Stomach (tissue), 4 donors: ENCODE measurements around the gene SELENOH.
A peak's percentile ranks its signal among the peaks of the same experiment; 100 is the strongest.

ENCODE experiments used
- EP300 ChIP-seq: sonication (generic); formaldehyde crosslinking; IDR thresholded peaks from one replicate; pipeline ENCODE4 v1.6.1; 2017; ENCODE audit warnings: antibody characterized with exemption
- POLR2A ChIP-seq, 4 donors: fragments of 450-650 bp; IDR thresholded peaks; one replicate each; pipeline ENCODE4 v1.6.1; 2016; ENCODE audit warnings: antibody characterized with exemption in 4 of 4, control low read depth in 2 of 4, mild to moderate bottlenecking in 1 of 4, moderate library complexity in 1 of 4
- POLR2AphosphoS5 ChIP-seq, 3 donors: sonication (generic); formaldehyde crosslinking; IDR thresholded peaks; one replicate each; pipeline ENCODE4 v1.6.1; 2016; ENCODE audit warnings: antibody characterized with exemption in 3 of 3

DNA sequence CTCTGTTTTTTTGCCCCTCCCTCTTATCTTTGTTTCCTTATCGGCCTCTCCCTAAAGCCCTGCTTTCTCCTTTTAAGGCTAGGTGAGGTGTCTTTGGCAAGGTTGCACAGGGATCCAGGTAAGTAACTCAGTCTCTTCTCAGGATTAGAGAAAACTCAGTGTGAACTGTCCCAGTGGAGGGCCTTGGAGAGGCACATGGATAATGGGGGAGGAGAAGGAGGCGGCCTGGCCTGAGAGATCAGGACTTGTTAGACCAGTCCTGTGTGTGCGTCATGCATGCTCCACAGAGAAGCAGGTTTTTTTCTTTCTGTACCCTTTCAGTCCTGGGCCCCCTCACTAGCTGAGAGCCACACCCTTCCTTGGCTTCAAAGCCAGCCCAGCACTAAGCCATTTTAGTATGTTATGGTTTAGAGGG, 40.2 kb downstream of the SELENOH start:
- TF ChIP-seq POLR2A (IDR thresholded peaks at IDR 0.05) (no peak), POLR2AphosphoS5 (IDR thresholded peaks at IDR 0.05) (peak in 2 of 3 donors; percentile 72 to 79), EP300 (no peak)
